ENCODE data around the gene TSPAN32.

DNA sequence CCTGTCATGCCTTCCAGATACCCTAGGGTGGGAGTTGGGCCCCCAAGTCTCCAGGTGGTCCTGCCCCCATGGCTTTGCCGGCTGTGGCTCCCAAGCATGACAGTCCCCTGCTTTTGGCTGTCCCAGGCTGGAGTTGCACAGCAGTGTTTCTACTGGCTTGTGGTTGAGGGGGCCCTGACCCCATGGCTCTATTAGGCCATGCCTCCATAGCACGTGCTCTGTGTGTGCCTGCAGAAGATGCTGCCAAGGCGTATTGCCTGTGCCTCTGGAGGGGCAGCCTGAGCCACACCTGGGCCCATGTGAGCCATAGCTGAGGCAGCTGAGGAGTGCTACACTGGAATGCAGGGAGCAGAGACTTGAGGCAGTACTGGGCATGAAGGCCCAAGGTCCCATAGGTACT lies 49.9 kb downstream of the TSPAN32 start:
- TF ChIP-seq, protein P1, sequence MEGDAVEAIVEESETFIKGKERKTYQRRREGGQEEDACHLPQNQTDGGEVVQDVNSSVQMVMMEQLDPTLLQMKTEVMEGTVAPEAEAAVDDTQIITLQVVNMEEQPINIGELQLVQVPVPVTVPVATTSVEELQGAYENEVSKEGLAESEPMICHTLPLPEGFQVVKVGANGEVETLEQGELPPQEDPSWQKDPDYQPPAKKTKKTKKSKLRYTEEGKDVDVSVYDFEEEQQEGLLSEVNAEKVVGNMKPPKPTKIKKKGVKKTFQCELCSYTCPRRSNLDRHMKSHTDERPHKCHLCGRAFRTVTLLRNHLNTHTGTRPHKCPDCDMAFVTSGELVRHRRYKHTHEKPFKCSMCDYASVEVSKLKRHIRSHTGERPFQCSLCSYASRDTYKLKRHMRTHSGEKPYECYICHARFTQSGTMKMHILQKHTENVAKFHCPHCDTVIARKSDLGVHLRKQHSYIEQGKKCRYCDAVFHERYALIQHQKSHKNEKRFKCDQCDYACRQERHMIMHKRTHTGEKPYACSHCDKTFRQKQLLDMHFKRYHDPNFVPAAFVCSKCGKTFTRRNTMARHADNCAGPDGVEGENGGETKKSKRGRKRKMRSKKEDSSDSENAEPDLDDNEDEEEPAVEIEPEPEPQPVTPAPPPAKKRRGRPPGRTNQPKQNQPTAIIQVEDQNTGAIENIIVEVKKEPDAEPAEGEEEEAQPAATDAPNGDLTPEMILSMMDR (conservative IDR thresholded peaks at IDR 0.05; ENCODE audit: low read depth, low read length), result no peak
- no peak for TF ChIP-seq EZH2 (IDR thresholded peaks at IDR 0.05; ENCODE audit: borderline replicate concordance, low read depth, low read length, poor library complexity, severe bottlenecking)

All from A673 (cell line).